ENCODE results near the gene CLEC9A. TPM values are rescaled to one million over a fixed set of nuclear protein-coding genes. Genes with fewer than 3 reads are reported as not detected.

Gene CLEC9A
- total RNA-seq, 1 experiment from 2014 or later: not detected

DNA sequence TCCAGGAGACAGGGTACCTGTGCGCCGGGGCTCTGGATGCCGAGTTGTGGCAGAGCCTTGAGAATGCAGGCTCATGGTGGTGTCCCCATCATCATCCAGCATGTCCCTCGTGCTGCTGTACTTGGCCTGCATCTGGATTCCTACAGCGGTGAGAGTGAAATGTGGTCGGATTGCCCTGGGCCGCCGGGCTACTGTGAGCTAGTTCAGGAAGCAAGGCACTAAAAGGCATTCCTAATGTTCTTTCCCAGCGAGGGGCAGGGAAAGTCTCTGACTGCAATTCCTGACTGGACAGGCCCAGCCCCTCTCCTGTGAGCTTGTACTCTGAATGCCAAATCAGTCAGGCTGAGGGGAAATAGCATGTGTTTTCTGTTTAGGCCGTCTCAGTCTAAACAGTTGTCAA lies 68.3 kb downstream of the CLEC9A start, which contains the start of gene CLEC1A:
CLEC1A (minus strand) TSS at position 195 of the 400 bp plus-strand sequence; CDS start at position 132, 63 bp downstream.
- TF ChIP-seq, protein P1, sequence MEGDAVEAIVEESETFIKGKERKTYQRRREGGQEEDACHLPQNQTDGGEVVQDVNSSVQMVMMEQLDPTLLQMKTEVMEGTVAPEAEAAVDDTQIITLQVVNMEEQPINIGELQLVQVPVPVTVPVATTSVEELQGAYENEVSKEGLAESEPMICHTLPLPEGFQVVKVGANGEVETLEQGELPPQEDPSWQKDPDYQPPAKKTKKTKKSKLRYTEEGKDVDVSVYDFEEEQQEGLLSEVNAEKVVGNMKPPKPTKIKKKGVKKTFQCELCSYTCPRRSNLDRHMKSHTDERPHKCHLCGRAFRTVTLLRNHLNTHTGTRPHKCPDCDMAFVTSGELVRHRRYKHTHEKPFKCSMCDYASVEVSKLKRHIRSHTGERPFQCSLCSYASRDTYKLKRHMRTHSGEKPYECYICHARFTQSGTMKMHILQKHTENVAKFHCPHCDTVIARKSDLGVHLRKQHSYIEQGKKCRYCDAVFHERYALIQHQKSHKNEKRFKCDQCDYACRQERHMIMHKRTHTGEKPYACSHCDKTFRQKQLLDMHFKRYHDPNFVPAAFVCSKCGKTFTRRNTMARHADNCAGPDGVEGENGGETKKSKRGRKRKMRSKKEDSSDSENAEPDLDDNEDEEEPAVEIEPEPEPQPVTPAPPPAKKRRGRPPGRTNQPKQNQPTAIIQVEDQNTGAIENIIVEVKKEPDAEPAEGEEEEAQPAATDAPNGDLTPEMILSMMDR (conservative IDR thresholded peaks at IDR 0.05; ENCODE audit: low read depth, low read length): no peak
- TF ChIP-seq EZH2 (IDR thresholded peaks at IDR 0.05; ENCODE audit: low read length, unreplicated experiment) (no peak), EZH2phosphoT487 (IDR thresholded peaks at IDR 0.05; ENCODE audit: borderline replicate concordance, low read length) (no peak)
- no peak within 1 kb of the TSS for H3K4me2 ChIP-seq (ENCODE audit: low read length)

DNA sequence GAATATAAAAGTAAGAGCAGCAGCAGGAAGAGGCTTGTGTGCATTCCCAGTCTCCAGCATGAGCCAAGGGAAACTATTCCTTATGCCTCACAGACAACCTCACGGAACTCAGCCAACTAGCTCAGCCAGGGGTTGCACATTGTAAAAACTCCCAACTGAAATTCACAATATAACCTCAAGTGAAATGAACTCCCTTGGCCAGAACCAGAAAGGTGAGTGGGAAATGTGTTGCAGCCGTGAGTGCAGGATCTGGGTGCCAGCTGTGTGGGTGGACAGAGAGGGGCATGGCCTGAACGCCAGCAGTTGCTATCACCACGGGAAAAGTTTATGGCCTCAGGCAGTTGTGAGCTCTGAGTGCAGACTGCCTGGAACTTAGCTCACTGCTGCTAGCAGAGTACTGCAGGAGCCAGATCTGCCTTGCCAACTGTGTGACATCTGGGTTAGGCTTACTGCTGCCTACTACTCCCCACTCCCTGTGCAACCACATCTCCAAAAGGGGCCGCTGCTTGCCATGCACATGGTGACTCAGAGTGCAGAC lies 70.6 kb downstream of the CLEC9A start:
- no peak for DNase-seq

More for the DNA sequence above, 68.3 kb downstream of the CLEC9A start, which contains the start of gene CLEC1A:
- Histone ChIP-seq H4K20me1 (ENCODE audit: low read length) (no peaks in the 10 kb centered on the region), H2AFZ (ENCODE audit: low read length) (no peak within 1 kb of the TSS), H3K4me3 (ENCODE audit: low read length) (no peak within 1 kb of the TSS), H3K27ac (ENCODE audit: low read length) (no peak within 1 kb of the TSS), H3K9me2 (replicated peaks; ENCODE audit: low read length) (no peaks in the 10 kb centered on the region), H3K9me3 (ENCODE audit: low read length) (no peaks in the 10 kb centered on the region), H3K4me1 (ENCODE audit: insufficient read depth, low read length) (no peaks in the 10 kb centered on the region), H3K27me3 (ENCODE audit: low read length) (peaks cover 20% of the 10 kb centered on the region; the same call in 1 of the 2 replicates), H3K79me2 (ENCODE audit: low read length) (no peaks in the 10 kb centered on the region), H3K9ac (ENCODE audit: low read length) (no peak within 1 kb of the TSS), H3K36me3 (ENCODE audit: low read depth, low read length) (no peaks in the 10 kb centered on the region), H3F3A (ENCODE audit: low read length, unreplicated experiment) (no peaks in the 10 kb centered on the region)
- BruUV-seq (replicated peaks): no TSS peak
- ATAC-seq (no peak), DNase-seq (no peak)
- intact Hi-C loops (cut with micrococcal nuclease): no loop called here
- POLR2A ChIA-PET (ENCODE audit: unreplicated experiment): no interaction called here
- CTCF ChIA-PET: no interaction called here

More for the DNA sequence above, 70.6 kb downstream of the CLEC9A start:
- Histone ChIP-seq H3K4me3 (ENCODE audit: low read length) (no peak overlapping the region), H3K27me3 (ENCODE audit: low read length) (peaks cover 13% of the 10 kb centered on the region; the same call in 1 of the 2 replicates), H3K79me2 (ENCODE audit: low read length) (no peaks in the 10 kb centered on the region), H3F3A (ENCODE audit: low read length, unreplicated experiment) (no peaks in the 10 kb centered on the region), H2AFZ (ENCODE audit: low read length) (0 out of 2 replicates have a peak overlapping the region, but pooled peaks have one; percentile 6), H3K4me2 (ENCODE audit: low read length) (no peak overlapping the region), H3K4me1 (ENCODE audit: insufficient read depth, low read length) (no peaks in the 10 kb centered on the region), H3K36me3 (ENCODE audit: low read depth, low read length) (no peaks in the 10 kb centered on the region), H3K9me3 (ENCODE audit: low read length) (no peaks in the 10 kb centered on the region), H4K20me1 (ENCODE audit: low read length) (no peaks in the 10 kb centered on the region), H3K9ac (ENCODE audit: low read length) (no peak overlapping the region), H3K27ac (ENCODE audit: low read length) (no peak overlapping the region), H3K9me2 (replicated peaks; ENCODE audit: low read length) (no peaks in the 10 kb centered on the region)
- no TSS peak for BruUV-seq (replicated peaks)
- CTCF ChIA-PET: no interaction called here
- intact Hi-C loops (cut with micrococcal nuclease): no loop called here
- peak; percentile 15; the same call in 1 of the 2 replicates for ATAC-seq
- TF ChIP-seq EZH2phosphoT487 (IDR thresholded peaks at IDR 0.05; ENCODE audit: borderline replicate concordance, low read length) (no peak), EZH2 (IDR thresholded peaks at IDR 0.05; ENCODE audit: low read length, unreplicated experiment) (no peak)
- TF ChIP-seq, protein P1 (conservative IDR thresholded peaks at IDR 0.05; ENCODE audit: low read depth, low read length): no peak
- POLR2A ChIA-PET (ENCODE audit: unreplicated experiment): no interaction called here
